ENCODE data around the gene MTG1.

MTG1 gene

GRCh38 chr10:133452453-133452852 lies 58.5 kb downstream of the MTG1 start:
- no peak for DNase-seq (ENCODE audit: low spot score)

- no peak for DNase-seq (ENCODE audit: low spot score)
Measured at GRCh38 chr10:133453516-133454203, 59.7 kb downstream of the MTG1 start, which contains the start of gene SCART1. Gene SCART1, plus strand, starts transcription at chr10:133453945. Its CDS starts 53 bp downstream, at chr10:133453998.

- no peak for DNase-seq (ENCODE audit: low spot score)
Measured at GRCh38 chr10:133454204-133454893, 60.4 kb downstream of the MTG1 start.

- no peak for DNase-seq (ENCODE audit: low spot score)
Measured at GRCh38 chr10:133455196-133455595, 61.2 kb downstream of the MTG1 start.

- no peak for DNase-seq (ENCODE audit: low spot score)
Measured at GRCh38 chr10:133455611-133456031, 61.7 kb downstream of the MTG1 start.

GRCh38 chr10:133456041-133456951 lies 62.3 kb downstream of the MTG1 start:
- no peak for DNase-seq (ENCODE audit: low spot score)

GRCh38 chr10:133457100-133457841 lies 63.3 kb downstream of the MTG1 start:
- DNase-seq (ENCODE audit: low spot score) = no peak

- DNase-seq (ENCODE audit: low spot score) = no peak
Measured at GRCh38 chr10:133458021-133458709, 64.2 kb downstream of the MTG1 start.

- no peak for DNase-seq (ENCODE audit: low spot score)
Measured at GRCh38 chr10:133458710-133459453, 64.9 kb downstream of the MTG1 start.

GRCh38 chr10:133459454-133460207 lies 65.7 kb downstream of the MTG1 start:
- DNase-seq (ENCODE audit: low spot score) = no peak

GRCh38 chr10:133460208-133460769 lies 66.3 kb downstream of the MTG1 start:
- no peak for DNase-seq (ENCODE audit: low spot score)

- DNase-seq (ENCODE audit: low spot score) = no peak
Measured at GRCh38 chr10:133461027-133461426, 67.1 kb downstream of the MTG1 start.

- DNase-seq (ENCODE audit: low spot score) = no peak
Measured at GRCh38 chr10:133461841-133462240, 67.9 kb downstream of the MTG1 start.

- DNase-seq (ENCODE audit: low spot score) = no peak
Measured at GRCh38 chr10:133462512-133463305, 68.8 kb downstream of the MTG1 start.

- no peak for DNase-seq (ENCODE audit: low spot score)
Measured at GRCh38 chr10:133464582-133465031, 70.7 kb downstream of the MTG1 start.

- no peak for DNase-seq (ENCODE audit: low spot score)
Measured at GRCh38 chr10:133465191-133465949, 71.4 kb downstream of the MTG1 start.

- no peak for DNase-seq (ENCODE audit: low spot score)
Measured at GRCh38 chr10:133465950-133466474, 72.1 kb downstream of the MTG1 start.
